CD1c-positive myeloid dendritic cell (primary cell): ENCODE measurements around the gene DCANP1.

Experiments
- DNase-seq: peaks from one replicate; pipeline ENCODE4 v3.0.0-alpha.2; 2016; ENCODE audit errors: extremely low spot score

The DCANP1 gene

DNA sequence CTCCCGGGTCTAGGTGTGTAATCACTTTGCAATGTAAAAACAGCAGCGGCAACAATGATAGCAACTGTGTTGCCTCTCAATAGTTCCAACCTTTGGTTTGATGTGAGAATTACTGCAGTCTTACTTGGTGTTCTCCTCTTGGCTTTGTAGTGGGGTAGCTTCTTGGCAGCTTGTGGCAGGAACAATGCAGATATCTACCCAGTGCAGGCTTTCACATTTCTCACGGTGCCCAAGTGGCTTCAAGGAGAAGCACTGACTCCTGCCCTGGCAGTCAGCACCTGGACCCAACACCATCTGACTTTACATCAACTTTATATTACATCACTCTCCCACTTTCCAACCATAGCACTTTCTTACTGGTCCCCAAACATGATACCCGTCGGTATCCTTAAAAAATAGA, 33.4 kb upstream of the DCANP1 start:
- DNase-seq = no peak

DNA sequence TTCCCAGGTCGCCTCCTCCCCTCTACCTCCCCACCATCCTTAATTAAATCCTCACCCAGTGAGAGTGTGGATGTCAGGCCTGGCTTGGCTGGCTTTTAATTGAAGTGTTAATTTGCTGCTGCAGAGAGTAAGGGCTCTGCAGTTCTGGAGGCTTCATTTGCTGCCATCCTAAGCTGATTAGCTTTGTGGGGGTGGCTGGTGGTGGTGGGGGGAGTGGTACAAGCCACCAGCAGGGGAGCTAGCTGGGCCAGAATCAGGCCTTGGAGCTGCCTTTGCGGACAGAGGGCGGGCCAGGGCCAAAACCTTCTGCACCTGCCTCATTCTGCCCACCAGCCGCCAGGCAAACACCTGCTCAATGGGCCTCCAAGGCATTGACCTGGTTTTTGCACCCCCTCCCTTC, 31.8 kb upstream of the DCANP1 start:
- no peak for DNase-seq

DNA sequence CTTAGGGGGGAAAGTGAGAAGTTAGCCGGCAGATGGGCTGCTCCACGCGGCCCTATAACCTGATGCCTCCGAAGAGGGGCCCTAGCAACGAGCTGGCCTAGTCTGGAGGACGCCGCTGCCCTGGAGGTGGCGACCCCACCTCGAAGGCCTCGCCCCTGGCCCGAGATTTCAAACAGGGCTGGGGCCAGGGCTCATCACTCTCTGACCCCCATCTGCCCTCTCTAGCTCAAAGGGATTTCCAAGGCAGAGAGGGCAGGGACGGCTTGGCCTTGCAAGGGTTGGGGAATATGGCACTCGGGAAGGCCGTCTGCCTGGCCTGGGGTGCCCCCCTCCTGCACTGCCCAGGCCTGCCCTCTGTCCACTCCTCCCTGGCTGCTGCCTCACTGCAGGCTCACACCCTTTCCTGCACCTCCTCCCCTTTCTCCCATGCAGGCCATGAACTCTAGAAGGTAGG, 30.5 kb upstream of the DCANP1 start:
- no peak for DNase-seq

- no peak for DNase-seq
Observed at GRCh38 chr5:135476615-135477581, 29.8 kb upstream of the DCANP1 start.

GRCh38 chr5:135473956-135474670, 27.0 kb upstream of the DCANP1 start:
- no peak for DNase-seq

GRCh38 chr5:135472141-135472540, 25.0 kb upstream of the DCANP1 start:
- DNase-seq = no peak

DNA sequence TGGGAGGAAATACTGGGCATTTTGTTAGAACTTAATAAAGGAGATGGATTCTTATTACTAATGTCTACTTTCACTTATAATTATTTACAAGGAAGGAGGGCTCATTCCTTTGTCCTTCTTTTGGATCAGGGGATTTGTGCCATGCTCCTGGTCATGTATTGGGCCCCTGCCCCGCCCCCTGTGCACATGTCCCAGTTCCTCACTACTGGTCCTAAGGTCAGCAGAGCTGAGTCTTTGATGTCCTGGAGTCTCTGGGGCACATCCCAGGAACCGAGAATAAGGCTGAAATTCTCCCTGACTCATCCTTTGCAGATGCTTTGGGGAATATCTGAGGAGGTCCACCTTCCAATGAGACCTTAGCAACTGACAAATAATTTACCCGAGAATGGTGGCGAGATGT, 24.6 kb upstream of the DCANP1 start:
- no peak for DNase-seq

- DNase-seq = no peak
Observed at GRCh38 chr5:135469911-135470310, 22.8 kb upstream of the DCANP1 start.

DNA sequence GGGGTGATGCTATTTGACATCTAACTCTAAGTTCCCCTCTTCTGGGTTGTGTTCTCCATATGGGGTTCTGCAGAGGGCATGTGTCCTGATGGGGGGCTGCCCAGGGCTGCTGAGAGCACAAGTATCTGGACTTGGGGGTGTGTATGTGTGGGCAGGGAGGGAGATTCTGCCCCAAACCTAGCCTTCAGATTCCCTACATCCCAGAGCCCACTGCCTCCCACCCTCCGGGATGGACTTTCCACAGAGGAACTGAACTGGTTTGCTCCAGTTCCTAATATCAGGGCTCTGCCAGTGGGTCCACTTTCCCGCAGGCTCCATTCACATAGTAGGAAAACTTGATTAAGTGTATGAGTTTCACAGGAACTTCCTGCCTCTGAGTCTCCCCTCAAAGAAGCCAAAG, 21.4 kb upstream of the DCANP1 start:
- no peak for DNase-seq

DNA sequence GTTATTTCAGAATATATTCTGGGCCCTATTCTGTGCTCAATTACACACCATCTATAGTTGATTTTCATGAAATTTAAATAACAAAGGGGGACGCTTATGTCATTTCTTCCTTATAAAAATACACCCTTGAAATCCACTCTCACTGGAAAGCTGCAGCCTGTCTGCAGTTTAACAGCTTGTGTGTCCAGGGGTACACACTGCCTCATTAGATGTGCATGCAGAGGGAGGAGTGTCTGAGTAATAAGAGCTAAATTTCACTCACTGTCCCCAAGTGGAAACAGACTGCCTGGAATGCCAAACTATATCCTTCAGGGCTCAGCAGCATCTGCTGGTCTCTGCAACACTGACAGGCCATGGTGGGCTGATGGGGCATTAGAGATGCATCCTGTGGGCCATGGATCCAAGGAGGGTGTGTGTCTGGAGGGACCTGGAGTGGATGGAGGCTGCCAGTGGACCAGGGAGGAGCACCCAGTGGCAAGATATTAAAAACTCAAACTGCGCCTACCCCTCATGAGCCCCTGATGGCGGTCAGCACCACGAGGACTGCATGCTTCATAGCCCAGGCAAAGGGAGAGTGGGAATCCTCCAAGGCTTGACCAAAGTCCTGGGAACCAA, 20.8 kb upstream of the DCANP1 start:
- DNase-seq = no peak

DNA sequence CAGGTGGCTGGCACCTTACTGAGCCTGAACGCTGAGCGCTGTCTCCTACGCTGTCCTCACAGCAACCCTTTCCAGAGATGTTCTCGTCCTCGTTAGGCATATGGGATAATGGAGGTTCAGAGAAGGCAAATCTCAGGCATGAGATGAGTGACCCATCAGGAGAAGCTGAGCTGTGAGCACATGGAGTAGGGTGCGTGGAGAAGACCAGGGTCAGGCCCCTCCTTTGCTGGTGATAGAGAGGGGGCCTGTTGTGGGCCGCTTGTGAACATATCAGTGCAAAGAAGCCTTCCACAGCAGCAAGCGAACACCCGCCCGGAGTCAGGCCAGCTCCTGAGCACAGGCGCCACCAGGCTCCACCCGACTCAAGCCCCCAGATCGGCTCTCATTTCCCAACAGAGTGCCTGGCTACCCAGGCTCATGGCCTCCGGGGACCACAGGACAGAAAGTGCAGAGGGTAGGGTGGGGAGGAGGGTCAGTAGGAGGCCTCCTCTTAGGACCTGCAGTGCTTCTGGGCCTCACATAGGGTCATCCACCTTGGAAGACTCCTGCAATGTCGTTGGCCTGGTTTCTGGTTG, 20.0 kb upstream of the DCANP1 start:
- no peak for DNase-seq

- peak; percentile 84 for DNase-seq
Observed at GRCh38 chr5:135466178-135467050, 19.3 kb upstream of the DCANP1 start.

DNA sequence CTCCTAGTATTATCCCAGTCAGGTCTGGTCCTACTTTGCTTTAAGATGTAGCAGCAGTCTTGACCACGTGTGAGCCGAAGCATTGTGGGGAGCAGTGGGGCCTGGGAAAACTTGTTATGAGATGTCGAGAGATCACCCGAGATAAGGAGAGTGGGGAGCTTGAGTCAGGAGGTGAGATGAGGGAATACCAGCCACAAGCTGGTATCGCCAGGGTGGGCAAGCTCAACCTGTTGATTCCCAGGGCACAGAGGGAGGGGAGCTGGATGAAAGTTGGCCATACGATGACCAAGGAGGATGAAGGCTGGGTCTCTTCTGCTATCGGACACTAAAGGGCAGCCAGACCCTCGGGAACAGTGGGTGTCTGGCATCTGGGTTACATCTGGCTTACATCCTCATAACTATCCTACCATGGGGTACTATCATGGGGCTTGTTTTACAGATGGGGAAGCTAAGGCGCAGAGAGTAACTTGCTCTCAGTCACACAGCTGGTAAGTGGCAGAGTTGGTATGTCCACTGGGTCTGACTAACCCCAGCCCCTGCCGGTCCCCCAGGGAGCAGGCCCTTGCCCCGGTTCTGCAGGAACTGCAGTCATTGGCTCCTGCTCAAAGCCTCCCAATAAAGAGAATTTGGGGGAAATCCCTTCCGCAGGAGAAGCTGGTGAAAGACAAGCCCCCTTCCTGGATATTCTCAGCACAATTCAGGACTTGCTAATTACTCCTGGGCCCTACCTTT, 18.4 kb upstream of the DCANP1 start:
- DNase-seq = no peak

- peak; percentile 81 for DNase-seq
Observed at GRCh38 chr5:135462304-135462703, 15.2 kb upstream of the DCANP1 start.

- DNase-seq = no peak
Observed at GRCh38 chr5:135461481-135462151, 14.5 kb upstream of the DCANP1 start.

GRCh38 chr5:135460246-135461033, 13.3 kb upstream of the DCANP1 start:
- no peak for DNase-seq

DNA sequence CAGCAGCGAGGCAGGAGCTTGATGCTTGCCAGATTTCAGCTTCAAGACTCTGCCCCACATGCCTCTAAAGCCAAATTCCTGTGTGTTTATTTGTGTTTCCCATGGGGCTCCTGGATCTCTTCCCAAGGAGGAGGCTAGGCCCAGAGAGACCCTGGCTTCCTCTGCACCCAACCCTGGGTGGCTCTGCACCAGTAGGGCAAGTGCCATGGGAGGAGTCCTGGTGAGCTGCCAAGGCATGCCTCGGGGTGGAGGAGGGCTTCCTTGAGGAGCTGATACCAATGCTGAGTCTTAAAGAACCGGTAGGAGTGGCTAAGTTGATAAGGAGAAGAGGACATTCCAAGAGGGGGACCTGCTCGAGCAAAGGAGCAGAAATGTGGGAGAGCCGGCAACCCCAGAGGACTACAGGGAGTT, 11.8 kb upstream of the DCANP1 start:
- no peak for DNase-seq

- no peak for DNase-seq
Observed at GRCh38 chr5:135458356-135458755, 11.2 kb upstream of the DCANP1 start.
